ENCODE data around the gene PRUNE2. TPM values are rescaled to one million over a fixed set of nuclear protein-coding genes. Genes with fewer than 3 reads are reported as not detected.

The PRUNE2 gene
- total RNA-seq, 1 experiment from 2014 or later, result 2.2 TPM

- H3K4me1 ChIP-seq (replicated peaks), result peaks cover 27% of the 10 kb centered on the region
- no peak for DNase-seq (ENCODE audit: low read depth in 1 of 2, low spot score in 2 of 2)
- no peaks in the 10 kb centered on the region for H3K36me3 ChIP-seq
- H3K27ac ChIP-seq, result 0 out of 2 replicates have a peak overlapping the region, but pooled peaks have one; percentile 16
- no peaks in the 10 kb centered on the region for H3K9me3 ChIP-seq (replicated peaks)
- H3K4me3 ChIP-seq, result no peak overlapping the region
- no peaks in the 10 kb centered on the region for H3K27me3 ChIP-seq (replicated peaks)
Observed at GRCh38 chr9:76592974-76593347, 313.0 kb downstream of the PRUNE2 start.

GRCh38 chr9:76592091-76592973 is 313.6 kb downstream of the PRUNE2 start:
- DNase-seq (ENCODE audit: low read depth in 1 of 2, low spot score in 2 of 2), result peak in 1 of 2 experiments; percentile 57
- H3K4me1 ChIP-seq (replicated peaks), result peaks cover 27% of the 10 kb centered on the region
- no peaks in the 10 kb centered on the region for H3K27me3 ChIP-seq (replicated peaks)
- no peaks in the 10 kb centered on the region for H3K9me3 ChIP-seq (replicated peaks)
- no peaks in the 10 kb centered on the region for H3K36me3 ChIP-seq
- peak overlapping the region; percentile 42 for H3K27ac ChIP-seq
- H3K4me3 ChIP-seq, result no peak overlapping the region

GRCh38 chr9:76591256-76591950 is 314.5 kb downstream of the PRUNE2 start:
- Histone ChIP-seq H3K27ac (peak overlapping the region; percentile 42; the same call in 1 of the 2 replicates), H3K9me3 (replicated peaks) (no peaks in the 10 kb centered on the region), H3K4me1 (replicated peaks) (peaks cover 26% of the 10 kb centered on the region), H3K4me3 (no peak overlapping the region), H3K27me3 (replicated peaks) (no peaks in the 10 kb centered on the region), H3K36me3 (no peaks in the 10 kb centered on the region)
- DNase-seq (ENCODE audit: low read depth in 1 of 2, low spot score in 2 of 2), result peak in 1 of 2 experiments; percentile 3

- Histone ChIP-seq H3K4me1 (replicated peaks) (peaks cover 16% of the 10 kb centered on the region), H3K9me3 (replicated peaks) (no peaks in the 10 kb centered on the region), H3K36me3 (no peaks in the 10 kb centered on the region), H3K4me3 (no peak overlapping the region), H3K27me3 (replicated peaks) (no peaks in the 10 kb centered on the region), H3K27ac (no peak overlapping the region)
- DNase-seq (ENCODE audit: low read depth in 1 of 2, low spot score in 2 of 2), result no peak
Observed at GRCh38 chr9:76588316-76588715, 317.6 kb downstream of the PRUNE2 start.

- no peak for DNase-seq (ENCODE audit: low read depth in 1 of 2, low spot score in 2 of 2)
- H3K27ac ChIP-seq, result no peak overlapping the region
- no peak overlapping the region for H3K4me3 ChIP-seq
- peaks cover under 1% of the 10 kb centered on the region for H3K4me1 ChIP-seq (replicated peaks)
- H3K27me3 ChIP-seq (replicated peaks), result no peaks in the 10 kb centered on the region
- H3K9me3 ChIP-seq (replicated peaks), result no peaks in the 10 kb centered on the region
- no peaks in the 10 kb centered on the region for H3K36me3 ChIP-seq
Observed at GRCh38 chr9:76586390-76587314, 319.3 kb downstream of the PRUNE2 start.

GRCh38 chr9:76585487-76586389 is 320.2 kb downstream of the PRUNE2 start:
- Histone ChIP-seq H3K36me3 (no peaks in the 10 kb centered on the region), H3K9me3 (replicated peaks) (no peaks in the 10 kb centered on the region), H3K27ac (no peak overlapping the region), H3K4me1 (replicated peaks) (no peaks in the 10 kb centered on the region), H3K27me3 (replicated peaks) (no peaks in the 10 kb centered on the region), H3K4me3 (no peak overlapping the region)
- peak in 1 of 2 experiments; percentile 3 for DNase-seq (ENCODE audit: low read depth in 1 of 2, low spot score in 2 of 2)

- Histone ChIP-seq H3K27me3 (replicated peaks) (no peaks in the 10 kb centered on the region), H3K4me3 (no peak overlapping the region), H3K36me3 (no peaks in the 10 kb centered on the region), H3K4me1 (replicated peaks) (peaks cover 15% of the 10 kb centered on the region), H3K9me3 (replicated peaks) (no peaks in the 10 kb centered on the region), H3K27ac (no peak overlapping the region)
- no peak for DNase-seq (ENCODE audit: low read depth in 1 of 2, low spot score in 2 of 2)
Observed at GRCh38 chr9:76583256-76583655, 322.7 kb downstream of the PRUNE2 start.

GRCh38 chr9:76581731-76582130 is 324.2 kb downstream of the PRUNE2 start:
- Histone ChIP-seq H3K27ac (no peak overlapping the region), H3K4me3 (no peak overlapping the region), H3K9me3 (replicated peaks) (no peaks in the 10 kb centered on the region), H3K27me3 (replicated peaks) (no peaks in the 10 kb centered on the region), H3K4me1 (replicated peaks) (peaks cover 30% of the 10 kb centered on the region), H3K36me3 (no peaks in the 10 kb centered on the region)
- DNase-seq (ENCODE audit: low read depth in 1 of 2, low spot score in 2 of 2), result no peak

GRCh38 chr9:76580820-76581219 is 325.1 kb downstream of the PRUNE2 start:
- H3K27me3 ChIP-seq (replicated peaks), result no peaks in the 10 kb centered on the region
- no peak for DNase-seq (ENCODE audit: low read depth in 1 of 2, low spot score in 2 of 2)
- no peaks in the 10 kb centered on the region for H3K36me3 ChIP-seq
- H3K27ac ChIP-seq, result no peak overlapping the region
- peaks cover 39% of the 10 kb centered on the region for H3K4me1 ChIP-seq (replicated peaks)
- no peaks in the 10 kb centered on the region for H3K9me3 ChIP-seq (replicated peaks)
- no peak overlapping the region for H3K4me3 ChIP-seq

- no peaks in the 10 kb centered on the region for H3K9me3 ChIP-seq (replicated peaks)
- no peak for DNase-seq (ENCODE audit: low read depth in 1 of 2, low spot score in 2 of 2)
- H3K27me3 ChIP-seq (replicated peaks), result no peaks in the 10 kb centered on the region
- H3K27ac ChIP-seq, result no peak overlapping the region
- no peak overlapping the region for H3K4me3 ChIP-seq
- no peaks in the 10 kb centered on the region for H3K36me3 ChIP-seq
- H3K4me1 ChIP-seq (replicated peaks), result peaks cover 42% of the 10 kb centered on the region
Observed at GRCh38 chr9:76580188-76580587, 325.7 kb downstream of the PRUNE2 start.

GRCh38 chr9:76576344-76576743 is 329.6 kb downstream of the PRUNE2 start:
- DNase-seq (ENCODE audit: low read depth in 1 of 2, low spot score in 2 of 2), result peak; percentile 87

GRCh38 chr9:76575761-76576160 is 330.2 kb downstream of the PRUNE2 start:
- Histone ChIP-seq H3K9me3 (replicated peaks) (peaks cover 2% of the 10 kb centered on the region; the same call in 1 of the 2 replicates), H3K4me3 (no peak overlapping the region), H3K27ac (peak overlapping the region; percentile 89), H3K36me3 (no peaks in the 10 kb centered on the region), H3K27me3 (replicated peaks) (no peaks in the 10 kb centered on the region), H3K4me1 (replicated peaks) (peaks cover 63% of the 10 kb centered on the region)
- DNase-seq (ENCODE audit: low read depth in 1 of 2, low spot score in 2 of 2), result no peak

More at GRCh38 chr9:76576344-76576743, 329.6 kb downstream of the PRUNE2 start:
- no peaks in the 10 kb centered on the region for H3K9me3 ChIP-seq (replicated peaks)
- H3K4me3 ChIP-seq, result no peak overlapping the region
- no peaks in the 10 kb centered on the region for H3K27me3 ChIP-seq (replicated peaks)
- peaks cover 60% of the 10 kb centered on the region for H3K4me1 ChIP-seq (replicated peaks)
- peak overlapping the region; percentile 89 for H3K27ac ChIP-seq
- no peaks in the 10 kb centered on the region for H3K36me3 ChIP-seq
